AG08396 (cell line): ENCODE data around the gene SUN1.

Experiments used
- DNase-seq: peaks from one replicate; pipeline ENCODE4 v3.0.0; 2012; ENCODE audit warnings: low spot score, mixed read lengths

Gene SUN1

GRCh38 chr7:877312-878232 is 45.3 kb downstream of the SUN1 start:
- DNase-seq: no peak

GRCh38 chr7:879093-879492 is 46.8 kb downstream of the SUN1 start:
- no peak for DNase-seq

- no peak for DNase-seq
These were observed 47.4 kb downstream of the SUN1 start for GRCh38 chr7:879706-880105.

DNA sequence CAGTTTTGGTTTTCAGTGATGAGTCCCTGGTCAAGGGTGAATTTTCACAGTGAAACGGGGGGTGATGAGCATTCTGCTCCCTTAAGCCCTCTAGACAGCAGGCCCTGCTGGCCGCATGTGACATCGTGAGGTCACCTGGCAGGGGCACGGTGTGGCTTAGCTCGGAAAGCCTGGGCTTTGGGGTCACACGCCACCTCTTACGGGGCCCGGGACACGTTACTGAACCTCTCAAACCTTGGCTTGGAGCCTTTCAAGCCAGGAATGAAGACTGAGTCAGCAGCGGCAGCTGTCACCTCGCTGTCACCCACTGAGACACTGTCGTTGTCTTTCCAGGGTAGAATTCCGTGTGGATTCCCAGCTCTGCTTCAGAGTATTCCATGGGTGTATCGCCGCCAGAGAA is 48.2 kb downstream of the SUN1 start:
- DNase-seq: no peak

DNA sequence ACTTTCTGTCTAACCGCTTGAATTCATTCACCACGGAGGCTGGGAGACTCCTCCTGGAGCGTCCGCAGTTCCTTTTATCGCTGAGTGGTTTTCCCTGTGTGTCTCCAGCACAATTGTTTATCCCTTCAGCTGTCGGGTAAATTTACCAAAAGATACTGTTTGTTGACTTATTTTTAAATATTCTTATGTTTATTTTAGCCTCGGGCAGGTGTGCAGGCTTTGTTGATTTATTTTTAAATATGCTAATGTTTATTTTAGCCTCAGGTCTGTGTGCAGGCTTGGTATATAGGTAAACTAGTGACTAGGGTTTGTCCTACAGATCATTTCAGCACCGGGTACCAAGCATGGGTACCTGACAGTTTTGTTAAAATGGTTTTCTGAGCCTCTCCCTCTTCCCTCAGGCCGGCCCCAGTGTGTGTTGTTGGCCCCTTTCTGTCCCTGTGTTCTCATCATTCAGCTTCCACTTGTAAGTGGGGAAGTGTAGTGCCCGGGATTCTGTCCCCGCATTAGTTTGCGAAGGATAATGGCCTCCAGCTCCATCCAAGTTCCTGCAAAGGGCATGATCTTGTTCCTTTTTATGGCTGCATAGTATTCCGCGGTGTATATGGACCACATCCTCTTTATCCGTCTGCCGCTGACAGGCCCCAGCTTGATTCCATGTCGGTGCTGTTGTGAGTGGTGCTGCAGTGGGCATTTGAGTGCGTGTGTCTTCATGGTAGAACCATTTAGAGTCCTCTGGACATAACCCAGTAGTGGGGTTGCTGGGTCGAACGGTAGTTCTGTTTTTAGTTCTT is 49.4 kb downstream of the SUN1 start:
- no peak for DNase-seq

DNA sequence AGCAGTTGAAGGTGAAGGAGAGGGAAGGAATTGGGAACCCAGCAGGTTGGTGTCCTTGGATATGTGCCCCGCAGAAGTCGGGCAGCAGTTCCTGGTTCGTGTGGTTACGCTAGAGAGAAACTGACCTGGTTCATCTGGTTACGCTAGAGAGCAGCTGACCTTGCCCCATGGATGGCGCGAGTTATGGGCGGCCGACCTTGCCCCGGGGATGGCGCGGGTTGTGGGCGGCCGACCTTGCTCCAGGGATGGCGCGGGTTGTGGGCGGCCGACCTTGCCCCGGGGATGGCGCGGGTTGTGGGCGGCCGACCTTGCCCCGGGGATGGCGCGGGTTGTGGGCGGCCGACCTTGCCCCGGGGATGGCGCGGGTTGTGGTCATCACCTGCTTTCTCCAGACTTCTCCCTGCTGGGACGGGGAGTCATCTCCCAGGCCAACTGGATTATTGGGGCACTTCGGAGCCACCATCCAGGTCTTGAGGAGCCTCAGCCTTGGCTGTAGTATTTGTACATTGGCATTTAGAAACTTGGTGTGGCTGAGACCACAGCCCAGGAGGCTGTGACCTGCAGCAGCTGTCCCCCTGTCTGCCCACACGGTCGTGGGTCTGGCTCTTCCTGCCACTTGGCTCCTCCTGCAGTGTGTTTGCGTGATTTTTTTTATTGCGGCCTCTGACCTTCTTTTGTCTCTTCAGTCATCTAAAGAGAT is 50.2 kb downstream of the SUN1 start:
- no peak for DNase-seq

DNA sequence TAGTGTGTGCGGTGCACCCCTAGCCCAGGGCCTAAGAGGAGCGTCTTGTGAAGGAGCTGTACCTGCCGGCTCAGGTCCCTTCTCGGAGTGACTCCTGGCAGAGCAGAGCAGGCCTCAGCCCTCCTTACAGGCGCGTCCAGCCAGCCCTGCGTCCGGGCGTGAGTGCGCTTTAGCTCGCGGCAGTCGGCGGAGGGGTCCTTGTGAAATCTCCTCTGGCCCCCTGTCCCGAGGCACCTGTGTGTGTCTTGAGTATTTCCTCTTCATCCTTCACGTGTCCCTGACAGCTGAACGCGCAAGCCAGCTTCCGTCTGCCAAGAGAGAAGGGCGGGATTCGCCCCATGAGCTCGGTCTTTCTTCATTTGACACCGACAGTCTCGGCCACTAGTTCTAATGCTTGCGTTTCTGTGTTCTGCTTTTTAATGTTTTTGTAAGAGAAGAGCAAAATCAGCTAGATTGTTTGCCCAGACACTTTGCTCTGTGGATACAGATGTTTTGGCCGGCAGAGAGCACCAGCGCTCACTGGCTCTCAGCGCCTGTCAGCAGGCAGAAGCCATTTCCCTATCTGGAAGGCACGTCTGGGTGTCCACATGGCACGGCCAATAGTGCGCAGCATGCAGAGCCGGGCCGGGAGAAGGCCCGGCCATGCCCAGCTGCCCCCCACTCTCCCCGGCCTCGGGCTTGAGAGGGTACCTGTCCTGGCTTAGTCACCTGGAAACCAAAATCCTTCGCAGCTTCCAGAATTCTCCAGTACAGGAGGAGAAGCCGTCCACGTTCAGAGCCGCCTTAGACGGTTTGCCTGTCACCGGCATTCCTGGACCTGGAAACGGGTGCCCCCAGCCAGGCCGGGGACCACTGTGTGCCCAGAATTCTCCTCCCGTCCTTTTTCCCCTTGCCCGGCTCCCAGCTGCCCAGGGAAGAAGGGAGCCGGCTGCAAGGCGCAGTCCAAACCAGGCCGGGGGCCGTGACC is 51.1 kb downstream of the SUN1 start:
- no peak for DNase-seq

DNA sequence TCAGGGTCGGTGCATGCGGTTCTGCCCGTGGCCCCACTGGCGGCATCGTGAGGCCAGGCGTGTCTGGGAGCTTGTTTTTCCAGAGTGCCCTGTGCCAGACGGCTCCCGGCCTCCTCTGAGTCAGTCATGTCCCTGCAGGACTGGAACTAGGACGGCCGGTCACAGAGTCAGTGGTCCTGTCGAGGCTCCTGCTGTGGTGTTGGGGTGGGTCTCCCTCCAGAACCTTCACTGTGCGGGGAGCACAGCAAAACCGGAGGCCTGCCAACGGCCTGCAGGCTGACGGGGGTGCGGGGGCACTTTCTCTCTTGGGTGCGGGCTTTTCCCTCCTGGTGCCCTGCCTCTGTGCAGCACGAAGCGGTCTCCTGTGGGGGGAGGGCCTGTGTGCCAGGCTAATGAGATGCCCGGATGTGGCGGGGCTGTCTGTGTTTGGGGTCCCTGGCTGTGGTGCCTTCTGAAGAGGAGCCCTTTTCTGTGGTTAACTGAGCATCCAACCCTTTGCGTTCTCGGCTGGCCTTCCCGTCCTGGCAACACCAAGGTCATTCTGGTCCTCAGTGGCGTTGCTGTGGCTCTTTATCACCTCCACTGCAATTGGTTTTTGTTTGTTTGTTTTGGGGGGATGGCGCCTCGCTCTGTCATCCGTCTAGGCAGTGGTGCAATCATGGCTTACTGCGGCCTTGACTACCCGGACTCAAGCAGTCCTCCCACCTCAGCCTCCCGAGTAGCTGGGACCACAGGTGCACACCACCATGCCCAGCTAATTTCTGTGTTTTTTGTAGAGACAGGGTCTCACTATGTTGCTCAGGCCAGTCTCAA is 52.1 kb downstream of the SUN1 start:
- no peak for DNase-seq

DNA sequence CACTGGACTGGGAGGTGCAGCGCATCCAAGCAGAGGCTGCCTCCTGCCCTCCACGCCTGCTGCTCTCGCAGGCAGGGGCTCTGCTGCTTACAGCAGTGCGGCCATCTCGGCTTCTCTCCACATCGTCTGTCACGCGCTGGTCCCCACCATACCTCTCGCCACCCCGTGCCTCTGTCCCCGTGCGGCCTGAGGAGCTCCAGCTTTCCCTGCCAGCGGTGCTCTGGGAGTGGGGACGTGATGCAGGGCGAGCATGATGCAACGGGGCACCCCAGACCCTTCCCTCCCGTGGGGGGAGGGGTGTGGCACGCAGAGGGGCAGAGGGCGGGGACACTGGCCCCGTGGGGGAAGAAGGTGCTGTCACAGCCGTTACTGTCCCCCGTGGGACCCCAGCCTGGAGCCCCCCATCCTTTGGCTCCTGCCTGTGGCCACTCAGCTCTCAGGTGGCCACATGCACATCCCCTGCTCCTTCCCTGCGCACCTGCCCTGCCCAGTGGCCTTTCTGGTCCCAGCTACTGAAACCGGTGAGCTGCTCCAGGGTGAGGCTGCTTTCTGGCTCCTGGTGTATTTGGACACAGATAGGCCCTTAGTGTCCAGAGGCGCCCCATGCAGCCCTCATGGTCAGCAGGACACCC is 53.1 kb downstream of the SUN1 start:
- DNase-seq: no peak

DNA sequence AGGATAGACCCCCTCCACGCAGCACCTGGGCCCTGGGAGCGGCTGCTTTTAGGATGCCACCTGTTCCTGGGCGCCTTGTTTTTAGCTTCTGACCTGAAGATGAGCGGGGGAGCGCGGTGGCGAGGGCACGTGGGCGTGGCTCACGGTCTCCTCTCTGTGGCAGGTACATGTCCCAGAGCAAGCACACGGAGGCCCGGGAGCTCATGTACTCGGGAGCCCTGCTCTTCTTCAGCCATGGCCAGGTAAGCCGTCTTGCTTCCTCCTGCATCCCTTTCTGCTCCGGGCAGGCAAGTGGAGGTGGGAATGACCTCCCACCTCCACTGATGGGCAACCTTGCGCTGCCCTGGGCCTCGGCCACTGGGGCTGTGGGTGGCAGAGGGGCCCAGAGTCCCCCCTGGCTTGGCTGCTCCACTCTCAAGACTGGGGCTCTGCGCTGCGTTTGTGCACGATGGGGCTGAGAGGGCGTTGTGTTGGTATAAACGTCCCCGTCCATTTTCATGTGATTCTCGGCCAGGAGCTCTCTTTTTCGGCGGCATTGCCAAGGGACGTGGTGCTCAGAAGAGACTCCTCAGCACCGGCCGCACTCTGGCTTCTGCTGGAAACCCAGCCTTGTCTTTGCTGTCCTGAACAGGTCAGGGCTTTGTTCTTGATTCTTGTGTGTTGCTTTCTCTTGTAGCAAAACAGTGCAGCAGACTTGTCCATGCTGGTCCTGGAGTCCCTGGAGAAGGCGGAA is 53.8 kb downstream of the SUN1 start:
- DNase-seq: no peak

- DNase-seq: no peak
These were observed 54.6 kb downstream of the SUN1 start for GRCh38 chr7:886626-887487.

DNA sequence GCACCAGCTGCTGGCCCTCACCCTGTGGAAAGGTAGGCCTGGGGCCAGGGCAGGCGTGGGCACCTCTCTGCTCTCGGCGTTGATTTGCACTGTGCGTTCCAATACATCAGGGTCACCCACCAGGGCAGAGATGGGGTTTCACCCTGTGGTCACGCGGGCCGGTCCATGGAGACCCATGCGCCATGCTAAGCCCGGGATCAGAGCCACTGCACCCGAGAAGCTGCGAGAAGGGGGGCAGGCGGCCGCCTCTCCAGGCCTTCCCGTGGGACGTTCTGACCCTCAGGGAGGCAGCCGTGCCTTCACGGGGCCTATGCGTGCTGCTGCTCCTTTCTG is 55.2 kb downstream of the SUN1 start:
- no peak for DNase-seq

- no peak for DNase-seq
These were observed 56.1 kb downstream of the SUN1 start for GRCh38 chr7:888081-889024.

DNA sequence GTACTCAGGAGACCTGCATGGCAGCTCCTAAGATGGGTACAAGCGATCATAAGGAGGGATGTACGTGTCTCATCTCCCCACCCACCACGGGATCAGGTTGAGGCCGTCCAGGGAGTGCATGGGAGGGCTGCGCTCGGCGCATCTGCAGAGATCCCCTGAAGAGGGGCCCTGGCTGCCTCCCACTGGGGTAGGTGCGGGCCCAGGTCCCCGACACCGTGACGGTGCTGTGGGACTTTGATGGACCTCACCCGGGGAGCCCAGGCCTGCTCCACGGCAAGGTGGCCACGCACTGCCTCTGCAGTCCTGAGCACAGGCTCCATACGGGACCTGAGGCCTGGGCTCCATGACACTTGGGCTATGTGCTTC is 56.7 kb downstream of the SUN1 start:
- no peak for DNase-seq

DNA sequence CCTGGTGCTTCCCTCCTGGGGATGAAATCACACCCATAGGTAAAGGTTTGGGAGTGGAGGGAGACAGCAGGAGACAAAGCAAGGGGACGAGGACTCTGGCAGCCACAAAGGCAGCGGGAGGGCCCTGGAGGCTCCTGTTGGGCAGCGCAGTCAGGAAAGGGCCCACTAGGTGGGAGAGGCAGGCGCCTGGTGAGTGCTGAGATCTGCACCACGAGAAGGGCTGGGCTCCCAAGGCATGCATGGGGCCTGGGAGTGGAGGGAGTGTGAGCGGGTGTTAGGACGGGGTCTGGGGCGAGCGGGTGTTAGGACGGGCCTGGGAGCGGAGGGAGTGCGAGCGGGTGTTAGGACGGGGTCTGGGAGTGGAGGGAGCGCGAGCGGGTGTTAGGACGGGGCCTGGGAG is 57.1 kb downstream of the SUN1 start:
- DNase-seq: no peak

- DNase-seq: no peak
These were observed 58.6 kb downstream of the SUN1 start for GRCh38 chr7:890868-891267.

- DNase-seq: no peak
These were observed 59.0 kb downstream of the SUN1 start for GRCh38 chr7:891291-891690.
